Transverse colon (tissue), 4 donors: ENCODE measurements around the gene GPR162. TPM values are rescaled to one million over a fixed set of nuclear protein-coding genes. Genes with fewer than 3 reads are reported as not detected.

ENCODE experiments used
- DNase-seq: peaks from one replicate; pipeline ENCODE4 v3.0.0-alpha.2; 2019
- H3K27ac ChIP-seq, 4 donors: fragments of 200-600 bp; sonication (generic); 2 replicates each; pipeline ENCODE4 v1.5.1; 2016 to 2018; ENCODE audit warnings: inconsistent platforms in 4 of 4
- H3K27me3 ChIP-seq: fragments of 200-600 bp; sonication (generic); 2 replicates; pipeline ENCODE4 v1.5.1; 2017; ENCODE audit warnings: inconsistent platforms
- H3K36me3 ChIP-seq, 4 donors: fragments of 200-600 bp; sonication (generic); 2 replicates each; pipeline ENCODE4 v1.5.1; 2017 to 2019; ENCODE audit warnings: inconsistent platforms in 4 of 4
- H3K4me1 ChIP-seq, 4 donors: fragments of 200-600 bp; sonication (generic); 2 replicates each; pipeline ENCODE4 v1.5.1; 2017 to 2020; ENCODE audit warnings: inconsistent platforms in 4 of 4
- H3K4me3 ChIP-seq, 4 donors: fragments of 200-600 bp; sonication (generic); 1 replicate in 1 of 4; 2 replicates in 3 of 4; pipeline versions ENCODE4 v1.5.1 to v1.6.1; 2017 to 2019; ENCODE audit warnings: inconsistent platforms in 4 of 4
- H3K9me3 ChIP-seq, 2 donors: fragments of 200-600 bp; sonication (generic); 2 replicates each; pipeline ENCODE4 v1.5.1; 2017 to 2019; ENCODE audit warnings: inconsistent platforms in 2 of 2
- CTCF ChIP-seq, 5 experiments: fragments of 200-600 bp in 3 of 5; fragments of 450-650 bp in 2 of 5; sonication (generic) in 3 of 5; IDR thresholded peaks; 1 replicate in 2 of 5; 2 replicates in 3 of 5; pipeline ENCODE4 v1.5.1; 2016 to 2017; ENCODE audit warnings: antibody characterized with exemption in 5 of 5, inconsistent platforms in 3 of 5, mild to moderate bottlenecking in 2 of 5, moderate library complexity in 1 of 5
- EP300 ChIP-seq: sonication (generic); formaldehyde crosslinking; IDR thresholded peaks from one replicate; pipeline ENCODE4 v1.6.1; 2017; ENCODE audit warnings: antibody characterized with exemption, low read depth
- POLR2A ChIP-seq: fragments of 450-650 bp; IDR thresholded peaks from one replicate; pipeline ENCODE4 v1.6.1; 2016; ENCODE audit warnings: antibody characterized with exemption, mild to moderate bottlenecking, moderate library complexity
- POLR2AphosphoS5 ChIP-seq, 3 donors: sonication (generic); formaldehyde crosslinking; IDR thresholded peaks; one replicate each; pipeline ENCODE4 v1.6.1; 2016; ENCODE audit warnings: antibody characterized with exemption in 3 of 3
- WGBS, 2 donors: methylation state at CpG; one replicate each; pipeline ENCODE4 v1.1.5; 2018; ENCODE audit warnings: low coverage in 1 of 2; 5-methylcytosine and 5-hydroxymethylcytosine counted together
- in situ Hi-C, 4 donors: fragments of 200-750 bp; cut with MboI; loops; one replicate each; pipeline versions ENCODE4 v1.15.0 to v1.15.1; 2017; ENCODE audit warnings: low sequenced_read_pairs in 3 of 4, low pct_ligation_motif_present in 1 of 4, low pct_unique_long_range_greater_than_20kb in 1 of 4
- intact Hi-C: fragments of 100-400 bp; cut with DNase I; formaldehyde crosslinking; loops from one replicate; pipeline ENCODE4 v1.15.1; 2023; ENCODE audit warnings: low total_unique reads
- total RNA-seq, 4 donors: library from RNA; depleted of rRNA; stranded (reverse); fragments of >200 nt; gene quantifications; one replicate each; pipeline ENCODE4 v1.1.0, GENCODE V29; 2016

The GPR162 gene
- total RNA-seq, 4 donors from 2014 or later: 3.0 to 6.4 (median 3.1) TPM; not detected in 1

GRCh38 chr12:6822426-6823135, 960 bp downstream of the GPR162 start:
- TF ChIP-seq POLR2A (no peak), CTCF (IDR thresholded peaks at IDR 0.05) (no peak), POLR2AphosphoS5 (IDR thresholded peaks at IDR 0.05) (no peak), EP300 (no peak)
- Histone ChIP-seq H3K9me3 (no peaks in the 10 kb centered on the region), H3K36me3 (no peaks in the 10 kb centered on the region), H3K27ac (no peak overlapping the region), H3K4me1 (peaks cover 7 to 26% (median 19%) of the 10 kb centered on the region in 4 donors), H3K4me3 (peak overlapping the region in 1 of 4 donors; percentile 50), H3K27me3 (peaks cover 39% of the 10 kb centered on the region)
- intact Hi-C loops (no loop called here), in situ Hi-C loops (loop anchor here in 1 of 4 donors (10.0 kb wide), 1 partner anchor 78 kb away; no protein-coding TSS in a partner anchor)
- no peak for DNase-seq
- 50 to 69% methylated on average over 3 to 7 of the region's 7 CpGs for WGBS, 2 donors

DNA sequence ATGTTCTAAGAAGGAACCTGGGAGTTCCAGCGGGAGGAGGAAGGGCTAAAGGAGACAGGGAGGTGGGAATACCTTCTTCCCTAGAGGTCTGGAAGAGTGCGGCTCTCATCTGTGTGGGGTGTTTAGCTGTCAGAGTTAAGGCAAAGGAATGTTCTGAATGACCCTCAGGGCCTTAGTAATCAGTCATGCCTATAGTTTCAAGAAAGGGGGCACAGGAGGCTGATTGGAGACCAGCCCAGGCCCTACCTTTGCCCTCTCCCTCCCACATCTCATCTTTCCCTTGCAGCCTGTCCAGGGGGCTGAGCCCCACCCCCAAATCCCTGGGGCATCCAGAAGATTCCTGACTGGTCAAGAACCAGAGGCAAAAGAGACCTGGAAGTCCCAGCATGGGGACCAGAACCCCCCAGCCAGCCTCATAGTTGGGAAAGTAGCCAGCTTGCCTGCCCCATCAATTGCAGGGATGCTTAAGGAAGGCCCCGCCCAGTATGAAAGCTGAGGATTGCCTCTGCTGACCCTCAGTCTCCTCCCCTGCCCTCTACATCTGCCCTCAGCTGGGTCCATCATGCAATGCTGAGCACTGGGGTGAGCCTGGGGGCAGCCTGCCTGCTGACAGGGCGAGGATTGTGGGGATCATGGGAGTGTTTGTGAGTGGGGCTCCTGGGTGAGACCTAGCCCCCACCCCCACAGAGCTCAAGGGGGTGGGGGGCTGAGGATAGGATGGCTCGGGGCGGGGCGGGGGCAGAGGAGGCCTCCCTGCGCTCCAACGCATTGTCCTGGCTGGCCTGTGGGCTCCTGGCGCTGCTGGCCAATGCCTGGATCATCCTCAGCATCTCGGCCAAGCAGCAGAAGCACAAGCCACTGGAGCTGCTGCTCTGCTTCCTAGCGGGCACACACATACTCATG, 1.8 kb downstream of the GPR162 start:
- Histone ChIP-seq H3K27ac (no peak overlapping the region), H3K9me3 (no peaks in the 10 kb centered on the region), H3K36me3 (no peaks in the 10 kb centered on the region), H3K4me3 (no peak overlapping the region), H3K4me1 (peaks cover 7 to 33% (median 21%) of the 10 kb centered on the region in 4 donors), H3K27me3 (peaks cover 46% of the 10 kb centered on the region)
- DNase-seq: no peak
- TF ChIP-seq POLR2A: no peak
- no peak for TF ChIP-seq EP300
- TF ChIP-seq CTCF (IDR thresholded peaks at IDR 0.05): no peak
- no peak for TF ChIP-seq POLR2AphosphoS5 (IDR thresholded peaks at IDR 0.05)
- intact Hi-C loops: no loop called here
- in situ Hi-C loops: loop anchor here in 1 of 4 donors (10.0 kb wide), 1 partner anchor 79 kb away; no protein-coding TSS in a partner anchor
- 0 to 69% methylated on average over 1 to 9 of the region's 12 CpGs for WGBS, 2 donors

DNA sequence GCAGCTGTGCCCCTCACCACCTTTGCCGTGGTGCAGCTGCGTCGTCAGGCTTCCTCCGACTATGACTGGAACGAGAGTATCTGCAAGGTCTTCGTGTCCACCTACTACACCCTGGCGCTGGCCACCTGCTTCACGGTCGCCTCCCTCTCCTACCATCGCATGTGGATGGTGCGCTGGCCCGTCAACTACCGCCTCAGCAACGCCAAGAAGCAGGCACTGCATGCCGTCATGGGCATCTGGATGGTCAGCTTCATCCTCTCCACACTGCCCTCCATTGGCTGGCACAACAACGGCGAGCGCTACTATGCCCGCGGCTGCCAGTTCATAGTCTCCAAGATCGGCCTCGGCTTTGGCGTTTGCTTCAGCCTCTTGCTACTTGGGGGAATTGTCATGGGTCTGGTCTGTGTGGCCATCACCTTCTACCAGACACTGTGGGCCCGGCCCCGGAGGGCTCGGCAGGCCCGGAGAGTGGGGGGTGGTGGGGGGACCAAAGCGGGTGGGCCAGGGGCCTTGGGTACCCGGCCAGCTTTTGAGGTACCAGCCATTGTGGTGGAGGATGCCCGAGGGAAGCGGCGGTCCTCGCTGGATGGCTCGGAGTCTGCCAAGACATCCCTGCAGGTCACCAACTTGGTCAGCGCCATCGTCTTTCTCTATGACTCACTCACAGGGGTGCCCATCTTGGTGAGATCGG, 2.6 kb downstream of the GPR162 start:
- no peak overlapping the region for H3K4me3 ChIP-seq
- H3K4me1 ChIP-seq: peaks cover 14 to 40% (median 25%) of the 10 kb centered on the region in 4 donors
- no peak overlapping the region for H3K27ac ChIP-seq
- no peaks in the 10 kb centered on the region for H3K36me3 ChIP-seq
- in situ Hi-C loops: loop anchor here in 1 of 4 donors (10.0 kb wide), 1 partner anchor 79 kb away; no protein-coding TSS in a partner anchor
- H3K9me3 ChIP-seq: no peaks in the 10 kb centered on the region
- no peak for DNase-seq
- intact Hi-C loops: no loop called here
- H3K27me3 ChIP-seq: peaks cover 54% of the 10 kb centered on the region
- no peak for TF ChIP-seq EP300
- TF ChIP-seq CTCF (IDR thresholded peaks at IDR 0.05): no peak
- no peak for TF ChIP-seq POLR2A
- no peak for TF ChIP-seq POLR2AphosphoS5 (IDR thresholded peaks at IDR 0.05)
- WGBS, 2 donors: 79 to 86% methylated on average over 7 to 37 of the region's 37 CpGs
